GM23248 (cell line): ENCODE measurements around the gene MID1IP1.

Source experiments
- EZH2 ChIP-seq: fragments of 200-600 bp; sonication (generic); IDR thresholded peaks from 2 replicates; pipeline ENCODE4 v1.6.1; 2018; ENCODE audit warnings: antibody characterized with exemption, mild to moderate bottlenecking; ENCODE audit not compliant: insufficient read depth, poor library complexity, severe bottlenecking
- EZH2phosphoT487 ChIP-seq: fragments of 200-600 bp; sonication (generic); IDR thresholded peaks from 2 replicates; pipeline ENCODE4 v1.6.1; 2018; ENCODE audit warnings: antibody characterized with exemption, moderate library complexity, mild to moderate bottlenecking, low read depth; ENCODE audit not compliant: insufficient read depth

DNA sequence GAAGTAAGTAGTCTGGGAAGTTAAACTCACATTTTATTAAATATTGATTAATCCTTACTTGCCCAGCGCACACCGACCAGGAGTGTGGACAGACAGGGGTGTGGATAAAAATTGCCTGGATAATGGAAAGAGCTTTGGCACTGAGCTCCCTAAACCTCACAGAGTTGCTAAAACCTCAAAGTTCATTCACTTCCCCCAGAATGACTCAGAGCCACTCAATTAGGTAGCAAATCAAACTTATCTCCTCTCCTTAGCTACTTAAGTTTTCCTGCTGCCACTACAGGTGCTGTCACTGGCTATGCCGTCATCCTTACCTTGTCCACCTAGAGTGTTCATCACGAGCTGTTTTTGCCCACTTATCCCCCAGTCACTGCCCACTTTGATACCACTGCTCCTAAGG is 27.0 kb upstream of the MID1IP1 start:
- TF ChIP-seq EZH2 = no peak
- TF ChIP-seq EZH2phosphoT487 = no peak
